ENCODE results near the gene JAG2.

JAG2 gene

DNA sequence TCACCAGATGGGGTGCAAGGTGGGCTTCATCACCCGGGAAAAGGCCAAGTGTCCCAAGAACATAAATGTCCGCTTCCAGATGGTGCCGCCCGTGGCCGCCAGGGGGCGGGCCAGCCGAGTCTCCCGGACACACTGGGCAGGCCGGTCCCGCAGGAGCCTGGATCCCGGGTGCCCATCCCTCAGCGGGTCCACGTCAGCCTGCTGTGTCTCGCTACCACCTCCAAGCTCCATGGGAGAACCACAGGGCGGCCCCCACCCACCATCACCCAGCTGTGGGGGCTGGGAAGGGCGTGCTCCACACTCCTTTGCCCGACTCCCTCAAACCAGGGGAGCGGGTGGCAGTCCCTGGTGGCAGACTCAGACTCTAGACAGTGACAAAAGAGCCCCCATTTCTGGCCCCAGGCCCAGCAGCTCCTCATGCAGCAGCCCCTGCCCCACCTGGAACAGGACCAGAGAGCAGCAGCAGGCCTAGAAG is 34.5 kb upstream of the JAG2 start:
- DNase-seq, result no peak

DNA sequence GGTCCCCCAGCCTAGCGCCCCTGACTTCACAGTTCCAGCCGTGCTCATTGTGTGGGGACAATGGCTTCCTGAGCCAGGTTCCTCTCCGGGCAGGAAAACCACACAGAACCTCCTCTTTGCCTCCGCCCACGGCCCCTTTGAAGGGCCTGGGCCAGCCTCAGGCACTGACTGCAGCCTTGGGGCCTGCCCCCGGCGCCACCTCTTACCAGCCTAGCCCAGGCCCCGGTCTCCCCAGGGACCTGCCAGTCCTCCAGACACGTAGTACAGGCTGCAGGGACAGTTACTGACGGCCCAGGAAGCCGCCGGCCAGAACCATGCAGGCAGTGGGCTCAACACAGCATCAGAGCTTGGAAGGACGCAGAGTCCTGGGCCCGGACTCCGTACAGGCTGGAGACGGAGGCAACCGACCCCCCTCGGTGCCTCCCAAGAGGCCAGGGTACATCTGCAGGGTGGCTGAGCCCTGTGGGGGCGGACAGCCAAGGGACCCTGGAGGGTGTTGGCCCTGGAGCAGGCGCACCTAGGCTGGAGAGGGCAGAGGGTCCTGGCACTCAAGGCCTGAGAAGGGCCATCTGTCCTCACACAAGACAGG is 33.4 kb upstream of the JAG2 start:
- DNase-seq, result peak; percentile 61

DNA sequence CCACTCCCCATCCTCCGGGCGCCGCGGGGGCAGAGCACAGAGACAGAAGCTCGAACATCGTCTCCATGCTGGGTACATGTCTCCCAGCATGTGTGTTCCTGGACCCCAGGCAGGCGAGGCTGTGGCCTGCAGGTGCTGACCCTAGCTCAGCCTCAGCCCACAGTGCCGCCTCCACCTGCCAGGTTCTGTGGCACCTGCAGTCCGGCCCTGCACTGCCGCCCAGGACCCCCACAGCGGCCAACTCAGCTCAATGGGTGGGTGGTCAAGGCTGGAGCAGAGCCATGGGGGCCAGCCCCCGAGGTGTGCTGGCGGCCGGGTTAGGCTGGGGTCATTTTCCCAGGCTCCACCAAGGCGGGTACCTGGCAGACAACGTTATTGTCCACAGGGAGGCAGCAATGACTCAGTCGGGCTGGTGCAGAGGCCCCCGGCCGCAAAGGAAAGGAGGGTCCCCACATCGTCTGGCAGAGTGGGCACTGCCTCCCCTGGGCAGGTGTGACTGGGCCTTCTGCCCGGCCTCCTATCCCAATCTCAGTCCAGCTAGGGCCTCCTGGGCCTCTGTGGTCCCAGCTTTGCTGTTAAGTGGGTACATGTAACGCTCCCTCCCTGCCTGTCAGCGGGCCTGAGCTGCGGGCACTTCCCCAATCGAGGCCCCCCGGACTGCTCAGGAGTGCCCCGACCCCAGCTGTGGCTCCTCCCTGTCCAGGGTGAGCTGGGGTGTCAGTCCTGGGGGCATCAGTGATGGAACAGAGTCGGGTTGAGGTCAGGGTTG is 32.8 kb upstream of the JAG2 start:
- DNase-seq, result no peak

DNA sequence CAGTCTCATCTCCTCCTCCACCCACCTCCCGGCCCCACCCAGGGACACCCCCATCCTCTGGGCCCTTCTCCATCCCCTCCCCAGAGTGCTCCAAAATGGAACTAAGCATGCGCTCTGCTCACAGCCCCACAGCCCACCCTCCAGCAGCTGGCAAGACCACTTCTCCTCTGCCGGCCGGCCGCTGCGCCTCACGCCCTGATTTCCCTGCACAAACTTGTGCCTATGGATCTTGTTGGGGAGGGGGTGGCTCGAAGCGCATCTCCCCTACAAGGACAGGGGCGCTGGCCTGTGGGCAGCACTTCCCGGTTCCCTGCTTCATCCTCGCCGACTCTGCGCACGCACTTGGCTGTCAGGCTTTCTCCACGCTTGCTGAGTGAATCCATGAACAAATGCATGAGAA is 32.1 kb upstream of the JAG2 start:
- no peak for DNase-seq

DNA sequence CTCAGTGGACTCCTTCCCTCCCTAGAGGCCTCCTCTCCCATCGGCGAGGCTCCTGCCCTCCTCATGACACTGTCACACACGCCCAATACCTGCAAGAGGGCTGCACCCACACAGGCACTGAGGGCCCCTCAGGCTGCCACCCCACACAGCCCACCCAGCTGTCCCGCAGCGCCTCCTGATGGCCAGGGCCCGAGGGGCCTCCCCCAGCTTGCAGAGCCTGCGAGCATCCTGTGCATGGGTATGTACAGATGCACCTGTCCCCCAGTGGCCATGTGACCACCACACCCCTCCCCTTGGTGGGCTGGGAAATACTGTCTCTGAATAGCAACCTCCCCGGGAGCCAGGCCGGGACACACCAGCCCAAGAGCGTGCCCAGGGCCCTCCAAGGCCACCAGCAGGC is 31.5 kb upstream of the JAG2 start:
- no peak for DNase-seq

DNA sequence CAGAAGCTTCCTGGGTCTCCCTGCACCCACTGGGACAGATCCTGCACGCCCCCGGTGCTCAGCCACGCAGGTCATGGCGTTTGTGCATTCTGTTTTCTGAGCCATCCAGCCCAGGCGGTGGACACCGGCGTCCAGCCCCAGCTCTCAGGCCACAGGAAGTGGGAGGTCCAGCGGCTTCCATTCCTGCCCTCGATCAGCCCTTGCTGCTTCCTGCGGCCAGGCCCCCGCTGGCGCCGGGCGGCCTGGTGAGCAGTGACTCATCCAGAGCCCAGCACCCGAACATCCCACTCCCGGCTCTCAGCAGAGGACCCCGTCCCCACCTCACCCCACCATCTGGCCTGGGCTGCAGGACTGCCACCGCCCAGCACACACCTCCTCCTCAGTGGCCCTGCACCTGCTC is 30.5 kb upstream of the JAG2 start:
- no peak for DNase-seq

DNA sequence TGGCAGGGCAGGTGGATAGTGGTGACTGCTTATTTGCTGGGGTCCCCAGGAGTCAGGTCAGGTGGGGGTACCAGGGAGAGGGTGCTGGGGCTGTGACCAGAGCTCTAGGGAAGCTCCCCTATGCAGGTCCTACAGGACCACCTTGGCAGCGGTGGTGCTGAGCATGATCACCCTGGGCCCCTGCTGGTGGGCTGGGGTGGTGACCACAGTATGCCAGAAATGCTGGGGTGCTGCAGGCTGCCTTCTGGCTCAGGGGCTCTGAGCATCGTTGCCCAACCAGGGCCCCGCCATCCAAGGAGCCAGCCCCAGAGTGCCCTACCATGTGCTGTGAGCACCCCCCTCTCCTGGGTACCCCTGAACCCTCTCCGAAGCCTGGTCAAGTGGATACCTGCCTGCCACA is 30.0 kb upstream of the JAG2 start:
- DNase-seq, result no peak

DNA sequence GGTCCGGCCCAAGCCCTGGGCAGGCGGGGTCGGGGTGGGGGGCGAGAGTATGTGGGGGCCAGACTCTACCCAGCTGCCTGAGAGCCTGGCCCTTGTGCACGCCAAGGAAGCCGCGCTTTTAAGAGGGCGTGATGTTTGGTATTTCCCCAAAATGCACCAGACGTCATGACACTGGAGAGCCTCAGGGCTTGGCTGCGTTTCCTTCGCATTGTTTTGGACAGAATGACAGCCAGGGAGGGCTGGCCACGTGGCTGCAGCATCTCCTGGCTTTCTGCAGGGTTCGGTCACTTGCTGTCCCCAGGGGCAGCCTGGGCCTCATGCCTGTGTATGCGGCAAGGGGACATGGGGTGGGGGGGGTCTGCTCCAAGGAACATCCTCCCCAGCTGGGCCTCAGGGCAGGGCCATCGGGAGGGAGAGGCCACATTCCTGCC is 28.6 kb upstream of the JAG2 start:
- no peak for DNase-seq

DNA sequence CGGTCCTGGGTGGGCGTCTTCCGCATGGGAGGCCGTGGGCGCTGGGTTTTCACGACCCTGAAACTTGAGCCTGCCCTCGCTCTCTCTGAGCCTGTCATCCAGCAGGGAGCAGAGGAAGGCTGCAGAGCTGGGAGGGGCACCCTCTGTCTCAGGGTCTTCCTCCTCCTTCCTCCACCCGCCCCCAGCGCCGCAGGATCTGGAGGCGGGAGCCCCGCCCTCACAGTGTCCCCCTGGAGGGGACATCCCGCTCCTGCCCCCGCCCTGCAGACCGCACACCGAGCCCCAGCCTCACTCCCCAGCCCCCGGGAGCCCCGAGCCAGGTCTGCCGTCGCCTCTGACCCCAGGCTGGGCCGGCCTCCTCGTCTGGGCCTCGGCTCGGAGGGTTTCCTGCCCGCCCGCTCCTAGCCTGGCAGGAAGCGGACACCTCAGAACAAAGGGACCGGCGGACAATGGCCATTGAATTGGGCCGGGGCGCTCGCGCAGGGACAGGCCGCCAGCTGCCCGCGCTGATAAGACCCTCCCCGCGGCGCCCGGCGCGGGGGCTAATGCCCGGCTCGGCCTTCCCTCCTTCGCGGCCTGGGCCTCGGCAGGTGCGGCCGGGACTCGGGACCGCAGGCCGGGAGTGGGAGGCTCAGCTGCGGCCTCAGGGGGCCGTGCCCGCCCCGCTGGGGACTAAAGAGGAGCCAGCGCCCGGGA is 27.8 kb upstream of the JAG2 start:
- no peak for DNase-seq

DNA sequence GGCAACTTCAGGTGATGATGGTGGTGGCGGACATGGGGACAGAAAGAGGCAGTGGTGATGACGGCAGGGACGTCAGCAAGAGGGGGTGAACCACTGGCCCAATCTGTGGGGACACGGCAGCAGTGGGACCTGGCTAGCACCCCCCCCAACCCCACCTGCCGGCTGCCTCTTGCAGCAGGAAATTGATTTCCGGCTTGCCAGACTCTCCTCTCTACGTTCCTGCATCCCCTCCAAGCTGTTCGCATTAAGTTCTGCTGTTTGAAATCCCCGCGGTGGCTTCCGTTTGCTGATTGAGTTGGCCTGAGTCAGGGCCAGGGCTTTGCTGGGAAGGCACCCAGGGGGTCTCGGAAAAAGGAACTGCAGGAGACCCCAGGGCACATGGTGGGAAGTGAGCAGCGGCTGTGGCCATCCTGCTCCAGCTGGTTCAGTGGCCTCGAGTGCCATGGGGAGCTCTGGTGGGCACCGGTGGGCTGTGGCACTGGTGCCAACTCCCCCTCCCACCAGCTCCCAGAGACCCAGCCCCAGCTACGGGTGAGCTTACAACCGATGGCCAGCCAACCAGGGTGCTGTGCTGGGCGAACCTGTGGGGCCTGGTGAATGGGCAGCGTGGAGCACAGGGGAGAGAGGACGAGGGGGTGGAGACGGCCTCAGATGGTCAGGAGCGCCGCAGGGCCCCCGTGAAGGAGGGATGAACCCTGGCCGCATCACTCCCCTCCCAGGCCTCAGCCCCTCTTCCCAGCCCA is 27.1 kb upstream of the JAG2 start:
- DNase-seq, result no peak

DNA sequence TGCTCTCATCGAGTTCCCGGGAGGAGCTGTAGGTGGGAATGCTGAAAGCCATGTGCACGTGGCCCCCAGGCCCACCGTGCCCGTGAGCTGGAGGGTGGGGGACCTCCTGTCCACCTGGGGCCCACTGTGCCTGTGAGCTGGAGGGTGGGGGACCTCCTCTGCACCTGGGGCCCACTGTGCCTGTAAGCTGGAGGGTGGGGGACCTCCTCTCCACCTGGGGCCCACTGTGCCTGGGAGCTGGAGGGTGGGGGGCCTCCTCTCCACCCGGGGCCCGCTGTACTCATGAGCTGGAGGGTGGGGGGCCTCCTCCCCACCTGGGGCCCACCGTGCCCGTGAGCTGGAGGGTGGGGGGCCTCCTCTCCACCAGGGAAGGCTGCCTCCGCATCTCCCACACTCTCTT is 26.5 kb upstream of the JAG2 start:
- DNase-seq, result no peak

DNA sequence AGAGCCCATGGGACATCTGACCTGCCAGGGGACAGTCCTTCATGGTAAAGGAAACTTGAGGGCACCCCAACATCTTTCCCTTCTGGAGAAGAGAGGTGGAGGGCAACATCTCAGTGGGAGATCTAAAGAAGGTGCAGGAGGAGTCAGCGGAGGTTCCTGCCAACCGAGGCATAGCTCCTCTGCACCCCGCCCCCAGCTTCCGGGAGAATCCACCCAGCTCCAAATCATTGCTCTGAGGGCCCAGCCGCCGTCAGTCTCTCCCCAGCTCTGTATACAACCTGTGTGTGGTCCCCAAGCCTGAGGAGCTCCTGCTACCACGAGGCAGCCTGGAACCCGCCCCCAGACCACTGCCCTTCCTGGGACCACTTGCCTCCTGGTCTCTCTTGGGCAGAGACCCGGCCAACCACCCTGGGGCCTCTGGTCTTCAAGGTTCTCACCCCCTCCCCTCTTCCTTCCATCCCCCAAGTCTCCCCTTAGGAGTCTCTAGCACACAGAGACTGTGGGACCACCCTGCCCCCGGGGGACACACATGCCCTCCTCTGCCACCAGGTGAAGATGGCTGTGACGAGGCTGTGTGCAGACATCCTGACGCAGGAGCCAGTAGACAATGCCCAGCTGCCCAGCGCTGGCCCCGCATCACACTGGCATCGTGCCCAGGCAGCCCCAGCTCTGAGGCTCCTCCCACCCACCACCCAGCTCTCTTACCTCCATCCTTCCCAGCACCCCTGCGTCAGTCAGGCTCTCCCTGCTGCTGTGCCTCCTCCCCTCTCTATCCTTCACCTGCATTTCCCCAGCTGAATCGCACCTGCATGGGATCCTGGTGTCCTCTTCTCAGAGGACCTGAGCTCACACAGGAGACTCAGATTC is 25.6 kb upstream of the JAG2 start:
- no peak for DNase-seq

DNA sequence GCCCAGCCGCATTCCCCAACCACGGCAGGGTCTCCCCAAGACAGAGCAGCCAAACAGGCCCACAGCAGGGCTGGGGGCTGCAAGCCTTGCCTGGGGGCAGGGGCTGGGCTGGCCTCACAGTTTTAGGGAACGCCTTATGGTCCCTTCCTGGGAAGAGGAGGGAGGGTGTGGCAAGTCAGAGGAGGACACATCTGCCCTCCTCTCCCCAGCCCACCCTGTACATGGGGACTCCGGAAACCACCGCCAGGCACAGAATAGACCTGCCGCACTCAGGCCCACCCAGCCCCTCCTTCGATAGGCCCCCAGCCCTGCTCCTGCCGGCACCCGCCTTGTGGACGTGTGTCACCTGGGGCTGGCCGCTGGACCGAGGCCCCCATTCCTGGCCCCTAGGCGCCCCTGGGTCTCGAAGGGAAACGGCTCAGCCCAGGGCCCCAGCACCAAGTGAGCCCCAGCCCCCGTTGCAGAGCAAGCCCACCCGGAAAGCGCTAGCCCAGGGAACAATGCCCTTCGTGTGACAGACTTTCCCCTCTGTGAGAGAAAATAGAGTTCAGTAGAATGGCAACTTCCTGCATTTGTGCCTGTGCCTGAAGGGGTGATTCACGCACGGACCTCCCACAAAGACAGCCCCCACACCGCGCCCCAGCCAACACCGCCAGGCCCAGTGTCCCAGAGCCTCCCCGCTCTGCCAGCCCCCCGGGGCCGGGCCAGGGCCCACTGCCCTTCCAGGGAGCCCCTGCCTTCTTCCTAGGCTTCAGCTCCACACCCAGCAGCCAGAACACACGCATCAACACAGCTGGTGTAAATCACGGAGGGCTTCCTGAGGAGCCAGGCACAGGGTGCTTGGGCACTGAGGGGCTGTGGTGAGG is 24.5 kb upstream of the JAG2 start:
- no peak for DNase-seq

DNA sequence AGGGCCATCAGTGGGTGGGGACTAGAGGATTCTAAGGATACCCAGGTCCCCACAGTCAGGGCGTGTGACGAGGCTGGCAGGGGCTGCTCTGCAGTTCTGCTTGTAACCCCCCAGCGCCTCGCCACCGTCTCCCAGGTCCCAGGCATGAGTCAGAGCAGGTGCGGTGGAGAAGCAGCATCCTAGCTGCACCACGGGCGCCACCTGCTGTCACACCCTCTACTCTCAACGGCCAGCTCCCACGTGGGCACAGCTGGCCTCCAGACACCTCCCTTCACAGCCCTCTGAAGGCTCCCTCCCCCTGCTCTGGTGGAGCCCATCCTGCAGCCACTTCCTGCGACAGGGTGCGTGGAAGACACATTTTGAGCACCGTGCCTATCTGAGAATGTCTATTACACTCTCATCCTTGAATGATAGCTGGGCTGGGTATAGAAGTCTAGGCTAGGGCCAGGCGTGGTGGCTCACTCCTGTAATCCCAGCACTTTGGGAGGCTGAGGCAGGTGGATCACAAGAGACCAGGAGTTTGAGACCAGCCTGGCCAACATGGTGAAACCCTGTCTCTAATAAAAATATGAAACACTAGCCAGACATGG is 19.5 kb upstream of the JAG2 start:
- no peak for DNase-seq

DNA sequence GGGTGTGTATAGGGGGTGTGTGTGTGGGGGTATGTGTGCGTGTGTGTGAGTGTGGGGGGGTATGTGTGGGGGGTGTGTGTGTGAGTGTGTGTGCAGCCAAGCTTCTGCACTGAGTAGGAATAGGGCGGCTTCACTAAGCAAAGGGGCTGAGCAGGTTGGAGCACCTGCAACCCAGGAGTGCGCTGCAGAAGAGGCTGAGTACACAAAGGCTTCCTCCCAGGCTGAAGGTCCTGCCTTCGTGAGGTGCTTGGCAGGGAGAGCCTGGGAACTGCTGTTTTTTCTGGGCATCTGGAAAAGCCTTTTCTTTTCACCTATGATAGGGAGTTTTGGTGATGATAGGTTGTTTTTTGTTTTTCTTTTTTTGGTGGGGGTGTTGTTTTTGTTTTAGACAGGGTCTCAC is 18.5 kb upstream of the JAG2 start:
- DNase-seq, result no peak

DNA sequence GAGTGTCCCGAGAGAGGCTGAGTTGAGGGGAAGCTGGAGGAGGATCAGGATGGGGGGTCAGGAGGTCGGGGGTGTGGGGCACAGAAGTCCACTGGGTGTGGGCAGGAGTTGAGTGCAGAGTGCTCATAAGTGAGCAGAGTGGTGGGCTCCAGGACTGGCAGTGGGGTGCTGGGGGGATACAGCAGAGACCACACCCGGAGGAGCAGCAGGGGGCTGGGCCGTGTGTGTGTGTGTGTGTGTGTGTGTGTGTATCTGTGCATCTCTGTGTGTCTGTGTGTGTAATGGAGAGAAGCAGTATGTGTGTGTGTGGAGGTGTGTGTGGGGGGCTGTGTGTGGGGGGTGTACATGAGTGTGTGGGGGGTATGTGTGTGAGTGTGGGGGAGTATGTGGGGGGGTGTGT is 17.4 kb upstream of the JAG2 start:
- no peak for DNase-seq

DNA sequence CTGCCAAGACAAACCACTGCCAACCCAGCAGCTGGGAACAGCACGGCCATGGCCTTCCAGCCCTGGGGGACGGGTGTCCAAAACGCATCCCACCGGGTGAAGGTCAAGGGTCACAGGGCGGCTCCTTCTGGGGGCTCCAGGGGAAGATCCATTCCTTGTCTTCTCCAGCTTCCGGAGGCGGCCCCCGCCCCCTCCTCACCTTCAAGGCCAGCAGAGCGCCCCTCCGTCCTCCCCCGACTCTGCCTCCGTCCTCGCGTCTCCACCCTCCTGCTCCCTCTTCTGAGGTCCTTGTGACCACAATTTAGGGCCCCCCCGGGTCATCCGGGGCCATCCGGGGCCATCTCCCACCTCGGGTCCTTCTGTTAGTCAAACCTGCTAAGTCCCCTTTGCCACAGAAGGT is 16.4 kb upstream of the JAG2 start:
- DNase-seq, result no peak

DNA sequence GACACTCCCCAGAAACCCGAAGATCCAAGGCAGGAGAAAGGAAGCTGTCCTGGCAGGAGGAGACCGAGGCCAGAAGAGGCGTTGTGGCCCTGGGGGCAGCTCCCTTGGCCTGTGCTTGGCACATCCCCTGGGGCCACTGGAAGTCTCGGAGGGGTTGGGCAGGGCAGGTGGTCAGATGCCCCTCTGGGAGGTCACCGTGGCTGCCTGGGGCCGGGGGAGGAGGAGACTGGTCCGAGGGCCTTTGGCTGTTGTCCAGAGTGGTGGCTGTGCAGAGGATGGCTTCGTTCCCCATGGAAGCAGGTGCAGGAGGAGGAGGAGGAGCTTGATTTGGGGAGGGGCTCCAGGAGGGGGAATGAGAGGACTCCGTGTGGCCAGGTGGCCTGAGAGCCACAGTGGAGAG is 15.9 kb upstream of the JAG2 start:
- no peak for DNase-seq

DNA sequence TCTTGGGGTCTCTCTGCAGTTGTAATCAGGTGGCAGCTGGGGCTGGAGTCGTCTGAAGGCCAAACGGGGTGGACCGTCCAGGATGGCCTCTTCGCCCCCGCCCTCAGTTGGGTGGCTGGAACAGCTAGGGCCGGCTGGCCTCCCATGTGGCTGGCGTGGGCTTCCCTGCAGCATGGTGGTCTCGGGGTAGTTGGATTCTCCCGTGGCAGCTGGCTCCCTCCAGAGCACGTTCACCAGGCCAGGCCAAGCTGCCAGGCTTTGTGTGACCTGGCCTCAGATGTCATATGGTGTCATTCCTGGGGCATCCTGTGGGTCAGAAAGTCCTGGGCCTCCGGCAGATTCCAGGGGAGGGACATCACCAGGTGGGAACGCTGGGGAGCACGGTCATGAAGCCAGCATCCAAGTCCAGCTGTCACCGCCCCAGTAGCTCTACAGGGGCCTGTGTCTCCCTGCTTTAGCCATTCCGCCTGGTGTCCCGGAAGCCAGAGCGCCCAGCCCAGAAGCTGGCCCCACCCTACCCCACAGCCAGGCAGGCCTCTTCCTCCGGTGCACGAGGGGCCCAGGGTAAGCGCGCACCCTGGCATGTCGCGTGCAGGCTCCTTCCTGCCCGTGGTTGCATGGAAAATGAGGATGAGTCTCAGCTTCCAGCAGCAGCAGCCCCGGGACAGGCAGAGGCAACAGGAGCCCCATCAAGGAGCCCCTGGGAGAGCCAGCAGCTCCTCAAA is 13.9 kb upstream of the JAG2 start:
- DNase-seq, result no peak

DNA sequence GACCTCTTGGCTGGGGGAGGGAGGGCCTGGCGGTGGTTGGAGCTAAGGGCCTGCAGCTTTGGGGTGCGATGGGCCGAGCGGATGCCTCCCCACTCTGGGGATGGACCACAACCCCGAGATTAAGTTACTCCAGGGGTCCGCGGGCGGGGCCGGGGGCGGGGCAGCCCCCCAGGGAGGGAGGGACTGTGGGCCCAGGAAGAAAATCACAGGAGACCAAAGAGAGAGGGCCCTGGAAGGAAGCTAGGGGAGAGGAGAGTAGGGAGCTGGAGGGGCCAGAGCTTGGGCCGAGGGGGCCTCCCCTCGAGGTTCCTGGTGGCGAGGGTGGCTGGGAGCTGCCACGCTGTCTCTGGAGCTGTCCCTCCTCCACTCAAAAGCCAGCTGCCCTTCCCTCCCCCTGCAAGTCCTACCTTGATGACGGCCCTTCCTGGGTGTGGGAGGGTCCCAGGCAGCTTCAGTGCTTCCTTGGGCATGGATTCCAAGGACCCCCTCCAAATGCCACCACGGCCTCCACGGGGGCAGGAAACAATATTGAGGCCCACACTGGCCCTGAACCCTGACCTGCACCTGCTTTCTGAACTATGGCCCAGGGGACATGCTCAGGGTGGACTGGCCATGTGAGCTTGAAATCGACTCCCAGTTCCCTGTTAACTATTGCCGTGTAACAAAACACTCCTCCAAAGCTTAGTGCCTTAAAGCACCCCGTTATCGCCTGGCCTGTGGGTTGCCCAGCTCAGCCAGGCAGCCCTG is 13.1 kb upstream of the JAG2 start:
- no peak for DNase-seq

Data from GF-D8 (cell line).